Transverse colon (tissue), 4 donors: ENCODE data around the gene OBSL1. TPM values are rescaled to one million over a fixed set of nuclear protein-coding genes. Genes with fewer than 3 reads are reported as not detected.

Source experiments
- DNase-seq: peaks from one replicate; pipeline ENCODE4 v3.0.0-alpha.2; 2019
- H3K27ac ChIP-seq, 4 donors: fragments of 200-600 bp; sonication (generic); 2 replicates each; pipeline ENCODE4 v1.5.1; 2016 to 2018; ENCODE audit warnings: inconsistent platforms in 4 of 4
- H3K27me3 ChIP-seq: fragments of 200-600 bp; sonication (generic); 2 replicates; pipeline ENCODE4 v1.5.1; 2017; ENCODE audit warnings: inconsistent platforms
- H3K36me3 ChIP-seq, 4 donors: fragments of 200-600 bp; sonication (generic); 2 replicates each; pipeline ENCODE4 v1.5.1; 2017 to 2019; ENCODE audit warnings: inconsistent platforms in 4 of 4
- H3K4me1 ChIP-seq, 4 donors: fragments of 200-600 bp; sonication (generic); 2 replicates each; pipeline ENCODE4 v1.5.1; 2017 to 2020; ENCODE audit warnings: inconsistent platforms in 4 of 4
- H3K4me3 ChIP-seq, 4 donors: fragments of 200-600 bp; sonication (generic); 1 replicate in 1 of 4; 2 replicates in 3 of 4; pipeline versions ENCODE4 v1.5.1 to v1.6.1; 2017 to 2019; ENCODE audit warnings: inconsistent platforms in 4 of 4
- H3K9me3 ChIP-seq, 2 donors: fragments of 200-600 bp; sonication (generic); 2 replicates each; pipeline ENCODE4 v1.5.1; 2017 to 2019; ENCODE audit warnings: inconsistent platforms in 2 of 2
- EP300 ChIP-seq: sonication (generic); formaldehyde crosslinking; IDR thresholded peaks from one replicate; pipeline ENCODE4 v1.6.1; 2017; ENCODE audit warnings: antibody characterized with exemption, low read depth
- POLR2A ChIP-seq: fragments of 450-650 bp; IDR thresholded peaks from one replicate; pipeline ENCODE4 v1.6.1; 2016; ENCODE audit warnings: antibody characterized with exemption, mild to moderate bottlenecking, moderate library complexity
- POLR2AphosphoS5 ChIP-seq, 3 donors: sonication (generic); formaldehyde crosslinking; IDR thresholded peaks; one replicate each; pipeline ENCODE4 v1.6.1; 2016; ENCODE audit warnings: antibody characterized with exemption in 3 of 3
- WGBS, 2 donors: methylation state at CpG; one replicate each; pipeline ENCODE4 v1.1.5; 2018; ENCODE audit warnings: low coverage in 1 of 2; 5-methylcytosine and 5-hydroxymethylcytosine counted together
- in situ Hi-C, 4 donors: fragments of 200-750 bp; cut with MboI; loops; one replicate each; pipeline versions ENCODE4 v1.15.0 to v1.15.1; 2017; ENCODE audit warnings: low sequenced_read_pairs in 3 of 4, low pct_ligation_motif_present in 1 of 4, low pct_unique_long_range_greater_than_20kb in 1 of 4
- intact Hi-C: fragments of 100-400 bp; cut with DNase I; formaldehyde crosslinking; loops from one replicate; pipeline ENCODE4 v1.15.1; 2023; ENCODE audit warnings: low total_unique reads
- total RNA-seq, 4 donors: library from RNA; depleted of rRNA; stranded (reverse); fragments of >200 nt; gene quantifications; one replicate each; pipeline ENCODE4 v1.1.0, GENCODE V29; 2016
- TF ChIP-seq, protein P1 (sequence below), 5 experiments: fragments of 200-600 bp in 3 of 5; fragments of 450-650 bp in 2 of 5; sonication (generic) in 3 of 5; IDR thresholded peaks; 1 replicate in 2 of 5; 2 replicates in 3 of 5; pipeline ENCODE4 v1.5.1; 2016 to 2017; ENCODE audit warnings: antibody characterized with exemption in 5 of 5, inconsistent platforms in 3 of 5, mild to moderate bottlenecking in 2 of 5, moderate library complexity in 1 of 5

The OBSL1 gene
- total RNA-seq, 4 donors from 2014 or later: 18.1 to 57.2 (median 19.0) TPM

DNA sequence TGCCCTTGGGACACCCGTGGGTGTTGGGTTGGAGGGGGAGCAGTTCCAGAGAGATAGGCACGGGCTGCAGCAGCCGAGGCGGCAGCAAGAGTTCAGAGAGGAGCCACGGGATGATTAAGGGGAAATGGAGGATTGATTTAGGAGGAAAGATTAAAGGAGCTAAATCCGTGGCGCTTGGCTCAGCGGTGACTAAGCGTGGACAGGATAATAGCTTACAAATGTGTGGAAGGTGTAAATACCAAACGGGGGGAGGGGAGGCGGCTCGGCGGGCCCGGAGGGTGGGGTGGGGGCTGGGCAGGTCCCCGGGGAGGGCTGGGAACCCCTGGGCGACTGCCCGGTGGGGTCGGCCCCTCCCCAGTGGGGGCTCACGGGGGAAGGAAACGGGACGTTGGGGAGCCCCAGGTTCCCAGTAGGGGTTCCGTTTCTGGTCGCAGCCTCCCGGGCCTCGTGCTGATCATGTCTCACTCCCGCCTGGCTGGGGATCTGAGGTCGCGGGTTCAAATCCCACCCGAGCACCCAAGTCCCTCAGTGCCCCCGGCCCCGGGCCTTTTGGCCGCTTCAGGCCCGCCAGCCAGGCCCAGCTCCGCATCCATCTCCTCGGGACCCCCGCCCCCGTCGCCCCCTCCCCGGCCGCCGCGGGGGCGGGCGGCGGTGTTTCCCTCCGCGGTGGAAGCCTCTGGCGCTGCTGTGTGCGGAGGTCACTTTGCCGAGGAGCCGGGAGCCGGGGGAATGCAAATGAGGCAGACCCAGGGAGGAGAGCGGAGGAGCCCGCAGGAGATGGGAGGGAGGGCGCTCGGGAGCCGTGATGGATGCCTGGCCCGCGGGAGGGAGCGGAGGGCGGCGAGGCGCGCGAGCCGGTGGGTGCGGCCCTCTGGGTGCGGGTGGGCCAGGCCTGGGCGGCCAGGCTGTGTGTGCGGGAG is 49.0 kb downstream of the OBSL1 start:
- intact Hi-C loops: no loop called here
- peaks cover 8 to 18% (median 11%) of the 10 kb centered on the region in 4 donors for H3K4me1 ChIP-seq
- peak overlapping the region in 2 of 4 donors; percentile 24 to 35 for H3K4me3 ChIP-seq
- TF ChIP-seq EP300 (no peak), POLR2A (no peak), POLR2AphosphoS5 (IDR thresholded peaks at IDR 0.05) (no peak)
- TF ChIP-seq, protein P1, sequence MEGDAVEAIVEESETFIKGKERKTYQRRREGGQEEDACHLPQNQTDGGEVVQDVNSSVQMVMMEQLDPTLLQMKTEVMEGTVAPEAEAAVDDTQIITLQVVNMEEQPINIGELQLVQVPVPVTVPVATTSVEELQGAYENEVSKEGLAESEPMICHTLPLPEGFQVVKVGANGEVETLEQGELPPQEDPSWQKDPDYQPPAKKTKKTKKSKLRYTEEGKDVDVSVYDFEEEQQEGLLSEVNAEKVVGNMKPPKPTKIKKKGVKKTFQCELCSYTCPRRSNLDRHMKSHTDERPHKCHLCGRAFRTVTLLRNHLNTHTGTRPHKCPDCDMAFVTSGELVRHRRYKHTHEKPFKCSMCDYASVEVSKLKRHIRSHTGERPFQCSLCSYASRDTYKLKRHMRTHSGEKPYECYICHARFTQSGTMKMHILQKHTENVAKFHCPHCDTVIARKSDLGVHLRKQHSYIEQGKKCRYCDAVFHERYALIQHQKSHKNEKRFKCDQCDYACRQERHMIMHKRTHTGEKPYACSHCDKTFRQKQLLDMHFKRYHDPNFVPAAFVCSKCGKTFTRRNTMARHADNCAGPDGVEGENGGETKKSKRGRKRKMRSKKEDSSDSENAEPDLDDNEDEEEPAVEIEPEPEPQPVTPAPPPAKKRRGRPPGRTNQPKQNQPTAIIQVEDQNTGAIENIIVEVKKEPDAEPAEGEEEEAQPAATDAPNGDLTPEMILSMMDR (IDR thresholded peaks at IDR 0.05): no peak
- H3K9me3 ChIP-seq: no peaks in the 10 kb centered on the region
- no peak for DNase-seq
- WGBS, 2 donors: 0 to 5% methylated on average over 4 to 45 of the region's 70 CpGs
- peak overlapping the region; percentile 65 to 81 (median 72) for H3K27ac ChIP-seq
- H3K27me3 ChIP-seq: peaks cover 78% of the 10 kb centered on the region
- no peaks in the 10 kb centered on the region for H3K36me3 ChIP-seq
- in situ Hi-C loops: loop anchor here in 3 of 4 donors (10.0 kb wide), 2 partner anchors 48 to 118 kb away; no protein-coding TSS in a partner anchor

DNA sequence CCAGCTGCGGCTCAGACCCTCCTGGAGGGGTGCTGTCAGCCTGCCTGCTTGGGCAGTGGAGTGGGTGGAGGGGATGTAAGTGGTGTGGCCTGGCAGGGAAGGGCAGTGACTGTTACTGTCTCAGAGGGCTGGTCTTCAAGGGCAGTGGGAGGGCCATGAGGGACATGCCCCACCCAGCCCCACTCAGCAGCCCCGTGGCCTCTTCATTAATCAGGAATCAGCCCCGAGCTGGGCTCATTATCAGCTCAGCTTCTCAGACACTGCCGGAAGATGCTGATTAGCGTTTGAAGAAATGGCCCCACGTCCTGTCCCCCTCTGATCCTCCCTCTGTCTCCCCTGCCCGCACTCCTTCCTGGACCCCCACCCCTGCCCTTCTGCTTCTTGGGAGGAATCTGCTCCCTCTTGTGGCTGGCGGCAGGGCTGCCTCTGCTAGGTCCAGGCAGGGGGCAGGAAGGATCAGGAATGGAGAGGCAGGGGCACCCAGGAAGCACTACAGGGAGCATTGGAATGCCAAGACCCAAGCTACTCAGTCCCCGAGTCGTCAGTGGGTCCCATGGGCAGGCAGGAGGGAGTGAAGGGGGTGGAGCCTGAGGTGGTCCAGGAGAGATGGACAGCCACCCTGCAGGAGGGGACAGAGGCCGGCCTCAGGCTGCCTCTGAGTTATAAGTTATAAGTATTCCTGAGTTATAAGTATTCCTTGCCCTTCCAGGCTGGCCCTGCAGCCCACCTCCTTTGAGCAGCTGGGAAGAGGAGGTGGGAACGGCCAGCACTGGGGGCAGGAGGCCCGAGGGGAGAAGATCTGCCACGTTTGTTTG is 50.1 kb downstream of the OBSL1 start:
- intact Hi-C loops (no loop called here), in situ Hi-C loops (loop anchor here in 3 of 4 donors (10.0 kb wide), 2 partner anchors 46 to 116 kb away; no protein-coding TSS in a partner anchor)
- Histone ChIP-seq H3K27me3 (peaks cover 78% of the 10 kb centered on the region), H3K4me1 (peaks cover 8 to 18% (median 11%) of the 10 kb centered on the region in 4 donors), H3K9me3 (no peaks in the 10 kb centered on the region), H3K4me3 (no peak overlapping the region), H3K27ac (peak overlapping the region in 3 of 4 donors; percentile 70 to 81 (median 73)), H3K36me3 (no peaks in the 10 kb centered on the region)
- TF ChIP-seq POLR2A (no peak), EP300 (no peak), POLR2AphosphoS5 (IDR thresholded peaks at IDR 0.05) (no peak)
- TF ChIP-seq, protein P1 (IDR thresholded peaks at IDR 0.05): peak; percentile 37 to 57 (median 48)
- DNase-seq: peak; percentile 21
- 18 to 21% methylated on average over 5 to 12 of the region's 14 CpGs for WGBS, 2 donors

DNA sequence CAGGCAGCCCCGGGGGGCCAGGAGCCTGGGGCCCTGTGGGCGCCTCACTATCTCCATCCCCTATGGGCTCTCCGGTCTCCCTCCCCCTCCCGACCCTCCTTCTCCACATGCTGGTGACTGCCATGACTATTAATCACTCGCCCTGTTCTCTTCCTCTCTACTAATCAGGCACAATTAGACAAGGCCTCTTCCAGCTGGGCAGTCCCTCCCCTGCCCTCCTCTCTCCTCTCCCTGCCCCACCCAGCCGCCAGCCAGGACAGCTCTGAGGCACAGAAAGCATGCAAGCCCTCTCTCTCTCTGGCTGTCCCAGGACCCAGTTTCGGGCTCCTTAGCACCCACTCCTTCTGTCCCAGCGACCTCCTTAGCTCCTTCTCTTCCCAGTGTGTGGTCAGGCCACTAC is 51.3 kb downstream of the OBSL1 start:
- TF ChIP-seq, protein P1 (IDR thresholded peaks at IDR 0.05): no peak
- TF ChIP-seq POLR2A (no peak), POLR2AphosphoS5 (IDR thresholded peaks at IDR 0.05) (no peak), EP300 (no peak)
- Histone ChIP-seq H3K4me1 (peaks cover 8 to 18% (median 11%) of the 10 kb centered on the region in 4 donors), H3K36me3 (no peaks in the 10 kb centered on the region), H3K27ac (no peak overlapping the region), H3K4me3 (no peak overlapping the region), H3K9me3 (no peaks in the 10 kb centered on the region), H3K27me3 (peaks cover 78% of the 10 kb centered on the region)
- in situ Hi-C loops (loop anchor here in 3 of 4 donors (10.0 kb wide), 2 partner anchors 45 to 115 kb away; no protein-coding TSS in a partner anchor), intact Hi-C loops (no loop called here)
- WGBS, 2 donors: 54 to 71% methylated on average over 2 to 8 of the region's 8 CpGs
- DNase-seq: no peak

DNA sequence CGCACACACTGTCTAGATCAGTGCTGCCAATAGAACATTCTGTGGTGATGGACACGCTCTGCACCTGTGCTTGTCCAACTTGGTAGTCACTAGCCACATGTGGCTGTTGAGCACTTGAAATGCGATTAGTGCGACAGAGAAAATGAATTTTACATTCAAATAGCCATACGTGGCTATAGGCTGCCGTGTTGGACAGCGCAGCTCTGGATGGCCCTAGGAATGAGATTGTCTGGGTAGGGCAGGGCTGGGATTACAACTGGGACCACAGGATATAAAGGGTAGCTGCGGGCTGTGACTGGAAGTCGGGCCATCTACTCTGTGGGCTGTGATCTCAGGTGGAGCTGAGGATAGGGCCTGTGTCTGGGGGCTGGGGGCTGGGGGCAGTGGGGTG is 51.8 kb downstream of the OBSL1 start:
- Histone ChIP-seq H3K4me1 (peaks cover 8 to 18% (median 11%) of the 10 kb centered on the region in 4 donors), H3K9me3 (no peaks in the 10 kb centered on the region), H3K27ac (no peak overlapping the region), H3K36me3 (no peaks in the 10 kb centered on the region), H3K27me3 (peaks cover 78% of the 10 kb centered on the region), H3K4me3 (no peak overlapping the region)
- no peak for TF ChIP-seq POLR2AphosphoS5 (IDR thresholded peaks at IDR 0.05)
- TF ChIP-seq, protein P1 (IDR thresholded peaks at IDR 0.05): no peak
- TF ChIP-seq EP300: no peak
- no peak for TF ChIP-seq POLR2A
- no peak for DNase-seq
- 89 to 90% methylated on average over 4 to 9 of the region's 9 CpGs for WGBS, 2 donors
- intact Hi-C loops (no loop called here), in situ Hi-C loops (no loop called here)
